A549 (cell line): Measurements from ENCODE around the gene NRXN3. TPM values are rescaled to one million over a fixed set of nuclear protein-coding genes. Genes with fewer than 3 reads are reported as not detected.

Source experiments
- ATAC-seq, 2 experiments: fragments of 200-7000 bp in 1 of 2; fragments of >200 bp in 1 of 2; cut with Nextera tagmentation in 1 of 2; cut with Tn5 transposase in 1 of 2; 3 replicates each; pipeline versions ENCODE4 v1.8.0 to v1.9.1; 2018 to 2020; ENCODE audit warnings: mild to moderate bottlenecking in 1 of 2, moderate library complexity in 1 of 2
- CTCF ChIA-PET: fragments of 300-600 bp; sonication (Branson Sonifier 250); formaldehyde crosslinking; extraction: SDS; loops from one replicate; lab custom pipeline; 2021; ENCODE audit warnings: antibody characterized with exemption, inconsistent platforms; lab: Yijun Ruan, JAX
- POLR2A ChIA-PET: fragments of 350-600 bp; formaldehyde crosslinking; extraction: SDS; loops from one replicate; lab custom pipeline; 2021; ENCODE audit warnings: antibody characterized with exemption, inconsistent platforms; lab: Yijun Ruan, JAX
- DNase-seq, 2 experiments: peaks; one replicate each; pipeline versions ENCODE4 v3.0.0 to v3.0.0-alpha.2; 2011 to 2016; ENCODE audit warnings: low read depth in 1 of 2, low spot score in 1 of 2
- FAIRE-seq: peaks from 2 replicates; lab custom pipeline; 2011; peaks lifted over from hg19 to GRCh38; lab: Jason Lieb, UNC
- H3K27ac ChIP-seq, 2 experiments: fragments of >200 bp; sonication (Bioruptor Twin); formaldehyde crosslinking; 3 replicates each; pipeline ENCODE4 v1.5.1; 2016 to 2017
- H3K4me1 ChIP-seq: fragments of >200 bp; sonication (Bioruptor Twin); formaldehyde crosslinking; 3 replicates; pipeline ENCODE4 v1.6.1; 2016
- H3K4me2 ChIP-seq: fragments of >200 bp; sonication (Bioruptor Twin); formaldehyde crosslinking; 3 replicates; pipeline ENCODE4 v1.6.1; 2016
- H3K4me3 ChIP-seq: fragments of >200 bp; sonication (Bioruptor Twin); formaldehyde crosslinking; 3 replicates; pipeline ENCODE4 v1.5.1; 2016
- H3K9me3 ChIP-seq: fragments of >200 bp; sonication (Bioruptor Twin); formaldehyde crosslinking; 3 replicates; pipeline ENCODE4 v1.6.1; 2016
- CBX2 ChIP-seq: fragments of 200-600 bp; sonication (generic); IDR thresholded peaks from 2 replicates; pipeline ENCODE4 v1.6.1; 2016; ENCODE audit warnings: low read depth, mild to moderate bottlenecking, borderline replicate concordance
- CEBPB ChIP-seq, 2 experiments: fragments of >200 bp in 1 of 2; sonication (Bioruptor Twin) in 1 of 2; formaldehyde crosslinking in 1 of 2; IDR thresholded peaks; 2 replicates each; pipeline ENCODE4 v1.6.1; 2012 to 2016
- CHD2 ChIP-seq: fragments of 150-350 bp; IDR thresholded peaks from 2 replicates; pipeline ENCODE4 v1.6.1; 2014; ENCODE audit warnings: low read length; ENCODE audit not compliant: partially characterized antibody
- CHD4 ChIP-seq: fragments of 200-600 bp; sonication (generic); IDR thresholded peaks from 2 replicates; pipeline ENCODE4 v1.6.1; 2016; ENCODE audit warnings: antibody characterized with exemption, mild to moderate bottlenecking, borderline replicate concordance
- FOSL2 ChIP-seq, 2 experiments: fragments of 450-650 bp in 1 of 2; fragments of >200 bp in 1 of 2; sonication (Bioruptor Twin) in 1 of 2; formaldehyde crosslinking; IDR thresholded peaks; 2 replicates each; pipeline versions ENCODE4 v1.5.0 to v1.6.1; 2016 to 2020; ENCODE audit warnings: mild to moderate bottlenecking in 1 of 2, moderate library complexity in 1 of 2
- HDAC2 ChIP-seq: fragments of 200-600 bp; sonication (generic); IDR thresholded peaks from 2 replicates; pipeline ENCODE4 v1.6.1; 2016
- HOXA7 ChIP-seq: fragments of 250-450 bp; sonication (Bioruptor Pico); IDR thresholded peaks from 2 replicates; pipeline ENCODE4 v1.5.0; 2020; ENCODE audit warnings: mild to moderate bottlenecking, moderate library complexity
- HOXB13 ChIP-seq: fragments of 250-450 bp; sonication (Bioruptor Pico); IDR thresholded peaks from 2 replicates; pipeline ENCODE4 v1.5.0; 2020; ENCODE audit warnings: low read depth, mild to moderate bottlenecking, moderate library complexity
- HOXB5 ChIP-seq: fragments of 250-450 bp; sonication (Bioruptor Pico); IDR thresholded peaks from 2 replicates; pipeline ENCODE4 v1.5.0; 2020; ENCODE audit warnings: mild to moderate bottlenecking, moderate library complexity
- JUN ChIP-seq, 2 experiments: fragments of >200 bp; sonication (Bioruptor Twin); formaldehyde crosslinking; IDR thresholded peaks; 2 replicates in 1 of 2; 3 replicates in 1 of 2; pipeline ENCODE4 v1.6.1; 2016 to 2017
- KDM1A ChIP-seq: fragments of 200-600 bp; sonication (generic); IDR thresholded peaks from 2 replicates; pipeline ENCODE4 v1.6.1; 2016; ENCODE audit warnings: low read depth, mild to moderate bottlenecking
- MYC ChIP-seq: IDR thresholded peaks from 2 replicates; pipeline ENCODE4 v1.6.1; 2012; ENCODE audit warnings: mild to moderate bottlenecking, inconsistent platforms, low read length, improper control_type of control experiment, borderline replicate concordance
- NFE2L2 ChIP-seq: fragments of 150-350 bp; conservative IDR thresholded peaks from 2 replicates; pipeline ENCODE4 v1.6.1; 2014; ENCODE audit warnings: low read length
- NR3C1 ChIP-seq: fragments of >200 bp; sonication (Bioruptor Twin); formaldehyde crosslinking; IDR thresholded peaks from 3 replicates; pipeline ENCODE4 v1.6.1; 2017
- POLR2AphosphoS2 ChIP-seq: conservative IDR thresholded peaks from 2 replicates; pipeline ENCODE4 v1.6.1; 2012; ENCODE audit warnings: low read length, improper control_type of control experiment, inconsistent platforms
- RCOR1 ChIP-seq: fragments of 150-350 bp; IDR thresholded peaks from 2 replicates; pipeline ENCODE4 v1.6.1; 2014; ENCODE audit warnings: antibody characterized with exemption, low read length, low read depth
- RNF2 ChIP-seq: fragments of 200-600 bp; sonication (generic); IDR thresholded peaks from 2 replicates; pipeline ENCODE4 v1.6.1; 2016; ENCODE audit warnings: low read depth, mild to moderate bottlenecking, antibody characterized with exemption, moderate library complexity, borderline replicate concordance
- SMC3 ChIP-seq: fragments of >200 bp; sonication (Bioruptor Twin); formaldehyde crosslinking; IDR thresholded peaks from 3 replicates; pipeline ENCODE4 v1.6.1; 2018; ENCODE audit warnings: inconsistent platforms
- TP53 ChIP-seq: fragments of 250-450 bp; sonication (Bioruptor Pico); IDR thresholded peaks from 2 replicates; pipeline ENCODE4 v1.5.0; 2021; ENCODE audit warnings: mild to moderate bottlenecking, moderate library complexity
- ZFP36 ChIP-seq: fragments of 450-650 bp; IDR thresholded peaks from 2 replicates; pipeline ENCODE4 v1.6.1; 2014; ENCODE audit warnings: borderline replicate concordance; ENCODE audit not compliant: partially characterized antibody
- WGBS: methylation state at CpG from one replicate; pipeline ENCODE4 v1.1.6; 2017; ENCODE audit errors: missing lambda C conversion rate; 5-methylcytosine and 5-hydroxymethylcytosine counted together
- polyA plus RNA-seq, 4 experiments: library from polyadenylated mRNA; depleted of rRNA in 3 of 4; stranded (reverse); fragments of >200 nt; fragmentation: RNase III in 1 of 4; extraction: RNeasy Plus Mini Kit Qiagen cat#74134 plus additional on column Dnase treatment in 1 of 4; gene quantifications; 2 replicates in 3 of 4; 3 replicates in 1 of 4; pipeline ENCODE4 v1.2.3, GENCODE V29; 2011 to 2017
- TF ChIP-seq, protein P1 (sequence below): fragments of 200-600 bp; sonication (generic); IDR thresholded peaks from 2 replicates; pipeline ENCODE4 v1.6.1; 2016; ENCODE audit warnings: antibody characterized with exemption, mild to moderate bottlenecking, moderate library complexity
- TF ChIP-seq, protein P2 (sequence below): fragments of 150-350 bp; IDR thresholded peaks from 2 replicates; pipeline ENCODE4 v1.6.1; 2014; ENCODE audit warnings: low read depth, mild to moderate bottlenecking, low read length
- TF ChIP-seq, protein P3 (sequence below): fragments of 250-450 bp; sonication (Bioruptor Pico); IDR thresholded peaks from 2 replicates; pipeline ENCODE4 v1.5.0; 2021; ENCODE audit warnings: mild to moderate bottlenecking, moderate library complexity, borderline replicate concordance
- TF ChIP-seq, protein P4 (sequence below): fragments of >200 bp; sonication (Bioruptor Twin); formaldehyde crosslinking; IDR thresholded peaks from 2 replicates; pipeline ENCODE4 v1.6.1; 2016
- TF ChIP-seq, protein P5 (sequence below): IDR thresholded peaks from 2 replicates; pipeline ENCODE4 v1.6.1; 2012

NRXN3 gene
- polyA plus RNA-seq, 2 of the 4 experiments (the other 2 are of a cell fraction): 0.62 to 2.3 TPM

DNA sequence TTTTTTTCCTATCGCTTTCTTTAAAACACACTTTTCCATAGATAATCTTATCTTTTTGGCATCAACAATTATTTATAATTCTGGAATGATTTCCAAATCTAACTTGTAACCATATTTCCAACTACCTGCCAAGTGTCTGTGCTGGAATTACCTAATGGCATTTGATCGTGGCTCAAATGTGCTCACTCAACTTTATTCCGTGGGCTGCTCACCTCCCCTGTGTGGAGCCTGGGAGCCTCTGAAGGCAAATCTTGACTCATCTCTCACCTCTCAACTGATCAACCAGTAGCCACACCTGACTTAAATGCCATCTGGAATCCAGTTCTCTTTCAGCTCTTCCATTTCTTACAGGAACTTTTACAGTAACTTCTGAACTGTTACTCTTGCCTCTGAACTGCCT is 1432.6 kb downstream of the NRXN3 start:
- Histone ChIP-seq H3K4me1 (0 out of 3 replicates have a peak, but pooled peaks cover 3% of the 10 kb centered on the region), H3K4me2 (no peak overlapping the region), H3K9me3 (no peaks in the 10 kb centered on the region), H3K4me3 (no peak overlapping the region), H3K27ac (no peak overlapping the region)
- DNase-seq (no peak), ATAC-seq (no peak), FAIRE-seq (no peak)
- 62% methylated on average over 3 of the region's 3 CpGs for WGBS
- CTCF ChIA-PET: no interaction called here
- POLR2A ChIA-PET: no interaction called here
- TF ChIP-seq POLR2AphosphoS2: no peak
- no peak for TF ChIP-seq KDM1A
- TF ChIP-seq TP53 (CRISPR knock-in tag): no peak
- TF ChIP-seq CBX2: no peak
- no peak for TF ChIP-seq ZFP36
- no peak for TF ChIP-seq RNF2
- TF ChIP-seq, protein P1, sequence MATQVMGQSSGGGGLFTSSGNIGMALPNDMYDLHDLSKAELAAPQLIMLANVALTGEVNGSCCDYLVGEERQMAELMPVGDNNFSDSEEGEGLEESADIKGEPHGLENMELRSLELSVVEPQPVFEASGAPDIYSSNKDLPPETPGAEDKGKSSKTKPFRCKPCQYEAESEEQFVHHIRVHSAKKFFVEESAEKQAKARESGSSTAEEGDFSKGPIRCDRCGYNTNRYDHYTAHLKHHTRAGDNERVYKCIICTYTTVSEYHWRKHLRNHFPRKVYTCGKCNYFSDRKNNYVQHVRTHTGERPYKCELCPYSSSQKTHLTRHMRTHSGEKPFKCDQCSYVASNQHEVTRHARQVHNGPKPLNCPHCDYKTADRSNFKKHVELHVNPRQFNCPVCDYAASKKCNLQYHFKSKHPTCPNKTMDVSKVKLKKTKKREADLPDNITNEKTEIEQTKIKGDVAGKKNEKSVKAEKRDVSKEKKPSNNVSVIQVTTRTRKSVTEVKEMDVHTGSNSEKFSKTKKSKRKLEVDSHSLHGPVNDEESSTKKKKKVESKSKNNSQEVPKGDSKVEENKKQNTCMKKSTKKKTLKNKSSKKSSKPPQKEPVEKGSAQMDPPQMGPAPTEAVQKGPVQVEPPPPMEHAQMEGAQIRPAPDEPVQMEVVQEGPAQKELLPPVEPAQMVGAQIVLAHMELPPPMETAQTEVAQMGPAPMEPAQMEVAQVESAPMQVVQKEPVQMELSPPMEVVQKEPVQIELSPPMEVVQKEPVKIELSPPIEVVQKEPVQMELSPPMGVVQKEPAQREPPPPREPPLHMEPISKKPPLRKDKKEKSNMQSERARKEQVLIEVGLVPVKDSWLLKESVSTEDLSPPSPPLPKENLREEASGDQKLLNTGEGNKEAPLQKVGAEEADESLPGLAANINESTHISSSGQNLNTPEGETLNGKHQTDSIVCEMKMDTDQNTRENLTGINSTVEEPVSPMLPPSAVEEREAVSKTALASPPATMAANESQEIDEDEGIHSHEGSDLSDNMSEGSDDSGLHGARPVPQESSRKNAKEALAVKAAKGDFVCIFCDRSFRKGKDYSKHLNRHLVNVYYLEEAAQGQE: no peak
- no peak for TF ChIP-seq NFE2L2
- no peak for TF ChIP-seq FOSL2 (IDR thresholded peaks at IDR 0.05)
- TF ChIP-seq FOSL2 (CRISPR knock-in tag; IDR thresholded peaks at IDR 0.05): no peak
- no peak for TF ChIP-seq MYC
- no peak for TF ChIP-seq HDAC2
- no peak for TF ChIP-seq CHD2
- TF ChIP-seq, protein P2, sequence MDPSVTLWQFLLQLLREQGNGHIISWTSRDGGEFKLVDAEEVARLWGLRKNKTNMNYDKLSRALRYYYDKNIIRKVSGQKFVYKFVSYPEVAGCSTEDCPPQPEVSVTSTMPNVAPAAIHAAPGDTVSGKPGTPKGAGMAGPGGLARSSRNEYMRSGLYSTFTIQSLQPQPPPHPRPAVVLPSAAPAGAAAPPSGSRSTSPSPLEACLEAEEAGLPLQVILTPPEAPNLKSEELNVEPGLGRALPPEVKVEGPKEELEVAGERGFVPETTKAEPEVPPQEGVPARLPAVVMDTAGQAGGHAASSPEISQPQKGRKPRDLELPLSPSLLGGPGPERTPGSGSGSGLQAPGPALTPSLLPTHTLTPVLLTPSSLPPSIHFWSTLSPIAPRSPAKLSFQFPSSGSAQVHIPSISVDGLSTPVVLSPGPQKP: no peak
- TF ChIP-seq, protein P3, sequence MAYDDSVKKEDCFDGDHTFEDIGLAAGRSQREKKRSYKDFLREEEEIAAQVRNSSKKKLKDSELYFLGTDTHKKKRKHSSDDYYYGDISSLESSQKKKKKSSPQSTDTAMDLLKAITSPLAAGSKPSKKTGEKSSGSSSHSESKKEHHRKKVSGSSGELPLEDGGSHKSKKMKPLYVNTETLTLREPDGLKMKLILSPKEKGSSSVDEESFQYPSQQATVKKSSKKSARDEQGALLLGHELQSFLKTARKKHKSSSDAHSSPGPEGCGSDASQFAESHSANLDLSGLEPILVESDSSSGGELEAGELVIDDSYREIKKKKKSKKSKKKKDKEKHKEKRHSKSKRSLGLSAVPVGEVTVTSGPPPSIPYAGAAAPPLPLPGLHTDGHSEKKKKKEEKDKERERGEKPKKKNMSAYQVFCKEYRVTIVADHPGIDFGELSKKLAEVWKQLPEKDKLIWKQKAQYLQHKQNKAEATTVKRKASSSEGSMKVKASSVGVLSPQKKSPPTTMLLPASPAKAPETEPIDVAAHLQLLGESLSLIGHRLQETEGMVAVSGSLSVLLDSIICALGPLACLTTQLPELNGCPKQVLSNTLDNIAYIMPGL (CRISPR knock-in tag): no peak
- no peak for TF ChIP-seq RCOR1
- TF ChIP-seq CEBPB (IDR thresholded peaks at IDR 0.05): no peak
- TF ChIP-seq CHD4: no peak
- no peak for TF ChIP-seq HOXB13 (CRISPR knock-in tag)
- no peak for TF ChIP-seq SMC3

DNA sequence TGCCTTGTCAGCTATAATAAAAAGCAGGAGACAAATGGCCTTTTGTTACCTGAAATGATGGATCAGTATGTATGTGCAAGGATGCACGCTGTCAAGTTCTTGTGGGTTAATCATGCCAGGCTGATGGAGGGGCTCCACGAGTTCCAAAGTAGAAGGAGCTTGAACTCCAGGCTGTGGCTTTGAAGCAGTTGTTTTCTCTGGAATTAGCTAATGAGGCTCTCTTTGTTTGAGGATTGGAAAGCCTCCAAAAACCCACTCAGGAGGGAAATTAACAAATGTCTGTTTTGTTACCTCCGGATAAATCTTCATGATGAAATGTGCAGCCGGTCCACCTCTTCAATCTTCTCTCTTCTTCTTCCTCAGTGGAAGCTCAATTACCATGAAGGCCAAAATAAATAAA is 1435.7 kb downstream of the NRXN3 start:
- FAIRE-seq: no peak
- no peak overlapping the region for H3K4me2 ChIP-seq
- TF ChIP-seq, protein P4, sequence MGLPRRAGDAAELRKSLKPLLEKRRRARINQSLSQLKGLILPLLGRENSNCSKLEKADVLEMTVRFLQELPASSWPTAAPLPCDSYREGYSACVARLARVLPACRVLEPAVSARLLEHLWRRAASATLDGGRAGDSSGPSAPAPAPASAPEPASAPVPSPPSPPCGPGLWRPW: no peak
- no peak for TF ChIP-seq HOXA7 (CRISPR knock-in tag)
- TF ChIP-seq NR3C1: no peak
- TF ChIP-seq, protein P5, sequence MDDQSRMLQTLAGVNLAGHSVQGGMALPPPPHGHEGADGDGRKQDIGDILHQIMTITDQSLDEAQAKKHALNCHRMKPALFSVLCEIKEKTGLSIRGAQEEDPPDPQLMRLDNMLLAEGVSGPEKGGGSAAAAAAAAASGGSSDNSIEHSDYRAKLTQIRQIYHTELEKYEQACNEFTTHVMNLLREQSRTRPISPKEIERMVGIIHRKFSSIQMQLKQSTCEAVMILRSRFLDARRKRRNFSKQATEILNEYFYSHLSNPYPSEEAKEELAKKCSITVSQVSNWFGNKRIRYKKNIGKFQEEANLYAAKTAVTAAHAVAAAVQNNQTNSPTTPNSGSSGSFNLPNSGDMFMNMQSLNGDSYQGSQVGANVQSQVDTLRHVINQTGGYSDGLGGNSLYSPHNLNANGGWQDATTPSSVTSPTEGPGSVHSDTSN: no peak
- no peak for TF ChIP-seq MYC
- no peak for TF ChIP-seq JUN (IDR thresholded peaks at IDR 0.05)
- no peak for TF ChIP-seq SMC3
- no peak for TF ChIP-seq RNF2
- TF ChIP-seq HOXB5 (CRISPR knock-in tag): no peak
- TF ChIP-seq, all 56 proteins: peak for 0
- ATAC-seq (no peak), DNase-seq (no peak)
- H3K27ac ChIP-seq: no peak overlapping the region
- CTCF ChIA-PET: interaction anchor here (0.5 to 0.6 kb wide), 2 partner anchors 1243 to 1558 kb away, joined by 3 to 4 read pairs; no protein-coding TSS in a partner anchor
- WGBS: 39% methylated on average over 4 of the region's 4 CpGs
- 0 out of 3 replicates have a peak, but pooled peaks cover 3% of the 10 kb centered on the region for H3K4me1 ChIP-seq
- H3K9me3 ChIP-seq: no peaks in the 10 kb centered on the region
- POLR2A ChIA-PET: no interaction called here
- no peak overlapping the region for H3K4me3 ChIP-seq
